Heart left ventricle (tissue), 16 donors: ENCODE results near the gene LGALS9. TPM values are rescaled to one million over a fixed set of nuclear protein-coding genes. Genes with fewer than 3 reads are reported as not detected.

Experiments used
- ATAC-seq, 4 donors: fragments of 200-7000 bp; cut with Tn5 transposase; one replicate each; pipeline ENCODE4 v1.9.1; 2020 to 2022; ENCODE audit warnings: moderate library complexity in 4 of 4, mild to moderate bottlenecking in 3 of 4, moderate number of reproducible peaks in 1 of 4
- DNase-seq, 5 donors: peaks; one replicate each; pipeline ENCODE4 v3.0.0-alpha.2; 2020
- H3K27ac ChIP-seq, 12 donors: fragments of 200-600 bp; sonication (generic) in 4 of 12; one replicate each; pipeline versions ENCODE4 v1.5.0 to v1.8.0; 2016 to 2022; ENCODE audit warnings: mild to moderate bottlenecking in 2 of 12
- H3K27me3 ChIP-seq, 9 donors: fragments of 200-600 bp; sonication (generic) in 2 of 9; one replicate each; pipeline versions ENCODE4 v1.5.1 to v1.8.0; 2016 to 2022; ENCODE audit warnings: mild to moderate bottlenecking in 3 of 9
- H3K36me3 ChIP-seq, 9 donors: fragments of 200-600 bp; sonication (generic) in 2 of 9; one replicate each; pipeline versions ENCODE4 v1.5.0 to v1.8.0; 2018 to 2022; ENCODE audit warnings: mild to moderate bottlenecking in 2 of 9
- H3K4me1 ChIP-seq, 12 donors: fragments of 200-600 bp; sonication (generic) in 4 of 12; one replicate each; pipeline versions ENCODE4 v1.5.0 to v1.8.0; 2016 to 2022; ENCODE audit warnings: mild to moderate bottlenecking in 3 of 12
- H3K4me3 ChIP-seq, 12 donors: fragments of 200-600 bp; sonication (generic) in 4 of 12; one replicate each; pipeline versions ENCODE4 v1.5.0 to v1.8.0; 2017 to 2022; ENCODE audit warnings: mild to moderate bottlenecking in 9 of 12, moderate library complexity in 4 of 12
- H3K9me3 ChIP-seq, 12 donors: fragments of 200-600 bp; sonication (generic) in 4 of 12; one replicate each; pipeline versions ENCODE4 v1.5.0 to v1.8.0; 2016 to 2022; ENCODE audit warnings: mild to moderate bottlenecking in 1 of 12
- CTCF ChIP-seq, 12 donors: fragments of 200-600 bp; sonication (generic) in 4 of 12; IDR thresholded peaks; one replicate each; pipeline versions ENCODE4 v1.5.0 to v1.8.0; 2018 to 2022; ENCODE audit warnings: antibody characterized with exemption in 12 of 12, mild to moderate bottlenecking in 5 of 12
- POLR2A ChIP-seq, 2 donors: fragments of 450-650 bp; IDR thresholded peaks; one replicate each; pipeline ENCODE4 v1.6.1; 2017; ENCODE audit warnings: antibody characterized with exemption in 2 of 2, mild to moderate bottlenecking in 2 of 2, moderate library complexity in 2 of 2
- WGBS, 4 donors: extraction: QIAGEN DNeasy Blood & Tissue Kit in 2 of 4; methylation state at CpG; one replicate each; pipeline versions ENCODE4 v1.1.5 to v1.1.7; 2013 to 2018; 5-methylcytosine and 5-hydroxymethylcytosine counted together
- intact Hi-C, 10 donors: fragments of 100-400 bp; cut with DNase I; formaldehyde crosslinking; loops; one replicate each; pipeline versions ENCODE4 v1.11.1 to v1.14.2; 2022
- polyA plus RNA-seq, 2 donors: library from polyadenylated mRNA; stranded (reverse); fragments of 200-250 nt; gene quantifications; one replicate each; pipeline ENCODE4 v1.2.3, GENCODE V29; 2013
- total RNA-seq, 9 donors: library from RNA; depleted of rRNA in 2 of 9; stranded (reverse); fragments of >200 nt in 2 of 9; fragmentation: NEBNext Ultra II Directional in 3 of 9; extraction: Animal tissue kit (Norgen Biotek cat#: 25700) in 3 of 9; gene quantifications; one replicate each; pipeline versions ENCODE4 v1.1.0 to v1.2.4, GENCODE V29; 2016 to 2023
- donor health status: ischemic (EF 13 %, LVEDD 7.1; RV severe dilation, severe dysfunction).
- donor health status: healthy with polysubstance abuse.
- donor health status: DM: no; HTN: yes; CAD: no.
- donor health status: DM: no; HTN: no; CAD: no.
- donor health status: ischemic (EF 25% LVEDD 6.9; RV normal size, moderate dysfunction).
- donor health status: ischemic (EF 25% LVEDD 5.7; RV mildly dilated, moderate dysfunction).
- donor health status: healthy.
- donor health status: DM: yes; HTN: yes; CAD: no.
- donor health status: ischemic (EF 35%, LVEDD 5.7; RV mildly dilated, moderate dysfunction).
- donor health status: nonischemic (EF 11% LVEDD 7.7; RV severe dilation, severe dysfunction).
- donor health status: DM: yes; HTN: yes; CAD: no.
- donor health status: PGD.
- donor health status: ischemic (EF 29% LVEDD 5.4; RV normal size, mild dysfunction).
- donor health status: nonischemic (EF 23%, LVEDD 6.1; RV moderate dilation, normal function).

The LGALS9 gene
- total and polyA plus RNA-seq, 11 donors = 7.9 to 173 (median 22.1) TPM

DNA sequence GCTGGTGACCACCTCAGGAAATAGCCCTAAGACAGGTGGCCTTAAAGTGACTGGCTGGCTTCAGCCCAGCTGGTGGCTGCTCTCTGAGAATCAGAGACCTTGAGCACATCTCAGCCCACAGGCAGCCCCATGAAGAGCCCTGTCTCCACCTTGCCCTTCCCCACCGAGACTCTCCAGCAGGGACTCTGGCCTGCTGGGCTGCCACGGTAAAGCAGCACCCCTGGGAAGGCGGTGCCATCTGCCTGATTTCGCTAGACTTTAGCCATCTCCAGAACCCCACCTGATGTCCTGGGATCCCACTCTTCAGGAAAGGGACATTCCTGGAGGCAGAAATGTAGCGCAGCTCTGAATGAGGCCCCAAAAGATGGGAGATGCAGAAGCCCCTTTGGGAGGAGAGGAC is 45.2 kb upstream of the LGALS9 start:
- Histone ChIP-seq H3K4me3 (no peak overlapping the region), H3K4me1 (no peaks in the 10 kb centered on the region), H3K27ac (peak overlapping the region in 2 of 12 donors; percentile 17 to 46), H3K27me3 (no peaks in the 10 kb centered on the region), H3K36me3 (peaks cover 0 to 64% (median 4%) of the 10 kb centered on the region in 9 donors), H3K9me3 (no peaks in the 10 kb centered on the region)
- intact Hi-C loops = no loop called here
- TF ChIP-seq POLR2A (IDR thresholded peaks at IDR 0.05) (no peak), CTCF (IDR thresholded peaks at IDR 0.05) (no peak)
- DNase-seq (no peak), ATAC-seq (no peak)
- WGBS, 4 donors = 91 to 97% (median 95%) methylated on average over 5 of the region's 5 CpGs

DNA sequence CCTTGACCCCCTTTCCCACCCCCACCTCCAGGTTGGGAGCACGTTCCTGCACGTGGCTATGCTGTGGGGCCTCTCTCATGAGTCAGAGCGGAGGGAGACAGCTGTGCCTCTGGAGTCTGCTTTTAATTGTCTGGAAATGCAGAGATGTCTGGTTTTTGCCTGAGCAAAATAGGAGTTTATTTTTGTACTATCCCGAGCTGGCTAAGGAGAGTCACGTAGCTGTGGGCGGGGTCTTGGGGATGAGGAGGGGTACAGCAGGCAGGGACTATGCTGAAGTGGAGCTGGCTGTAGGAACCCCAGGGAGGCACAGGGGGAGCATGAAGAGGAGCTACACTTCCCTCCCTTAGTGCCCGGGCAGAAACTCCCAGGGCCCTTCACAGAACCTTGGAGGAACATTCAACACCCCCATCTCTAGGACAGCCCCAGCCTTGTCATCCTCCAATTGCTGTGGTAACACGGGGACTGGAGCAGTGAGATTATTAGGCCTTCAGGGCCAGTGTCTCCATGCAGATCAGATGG is 44.7 kb upstream of the LGALS9 start:
- intact Hi-C loops = no loop called here
- H3K4me3 ChIP-seq = no peak overlapping the region
- ATAC-seq (peak in 2 of 4 donors; percentile 29 to 54), DNase-seq (peak in 1 of 5 donors; percentile 27)
- peak overlapping the region in 1 of 12 donors; percentile 17 for H3K27ac ChIP-seq
- TF ChIP-seq CTCF (IDR thresholded peaks at IDR 0.05) (no peak), POLR2A (IDR thresholded peaks at IDR 0.05) (no peak)
- no peaks in the 10 kb centered on the region for H3K27me3 ChIP-seq
- no peaks in the 10 kb centered on the region for H3K9me3 ChIP-seq
- WGBS, 4 donors = 76 to 85% (median 82%) methylated on average over 7 to 8 of the region's 8 CpGs
- no peaks in the 10 kb centered on the region for H3K4me1 ChIP-seq
- peaks cover 0 to 68% (median 6%) of the 10 kb centered on the region in 9 donors for H3K36me3 ChIP-seq

- H3K4me3 ChIP-seq = no peak overlapping the region
- H3K4me1 ChIP-seq = no peaks in the 10 kb centered on the region
- H3K36me3 ChIP-seq = peaks cover 0 to 84% (median 23%) of the 10 kb centered on the region in 9 donors
- H3K27me3 ChIP-seq = no peaks in the 10 kb centered on the region
- no peaks in the 10 kb centered on the region for H3K9me3 ChIP-seq
- TF ChIP-seq POLR2A (IDR thresholded peaks at IDR 0.05) (no peak), CTCF (IDR thresholded peaks at IDR 0.05) (no peak)
- DNase-seq = no peak
- no peak for ATAC-seq
- no peak overlapping the region for H3K27ac ChIP-seq
- 87 to 96% (median 92%) methylated on average over 13 to 15 of the region's 15 CpGs for WGBS, 4 donors
- intact Hi-C loops = no loop called here
These were observed 42.6 kb upstream of the LGALS9 start for GRCh38 chr17:27588354-27588753.

DNA sequence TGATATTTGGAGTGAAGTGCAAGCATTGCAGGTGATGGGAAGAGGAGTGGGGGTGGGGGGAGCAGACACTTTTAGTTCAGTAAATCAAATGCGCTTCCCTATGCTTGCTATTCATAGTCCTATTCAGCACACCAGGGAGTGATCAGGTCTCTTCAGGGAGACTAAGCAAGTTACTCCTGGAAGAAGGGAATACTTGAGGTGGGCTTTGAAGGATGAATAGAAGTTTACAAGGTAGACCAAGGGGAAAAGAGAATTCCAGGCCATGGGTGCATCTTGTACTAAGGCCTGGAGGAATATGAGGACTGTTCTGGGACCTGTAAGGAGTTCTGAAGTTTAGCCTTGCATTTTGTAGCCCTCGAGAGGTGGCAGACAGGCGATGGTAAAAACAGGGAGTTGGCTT is 40.1 kb upstream of the LGALS9 start:
- Histone ChIP-seq H3K9me3 (no peaks in the 10 kb centered on the region), H3K36me3 (peaks cover 0 to 86% (median 18%) of the 10 kb centered on the region in 9 donors), H3K27me3 (no peaks in the 10 kb centered on the region), H3K4me3 (no peak overlapping the region), H3K4me1 (no peaks in the 10 kb centered on the region), H3K27ac (no peak overlapping the region)
- ATAC-seq = no peak
- no peak for TF ChIP-seq POLR2A (IDR thresholded peaks at IDR 0.05)
- 97 to 100% (median 99%) methylated on average over 3 of the region's 3 CpGs for WGBS, 4 donors
- intact Hi-C loops = loop anchor here in 4 of 10 donors (5.0 to 10.0 kb wide), 3 partner anchors 96 to 136 kb away; partner anchors contain the start of gene KSR1 (in 3 of the 4)
- no peak for DNase-seq

GRCh38 chr17:27591986-27592385 is 39.0 kb upstream of the LGALS9 start:
- H3K4me3 ChIP-seq = no peak overlapping the region
- WGBS, 4 donors = 78 to 94% (median 89%) methylated on average over 3 of the region's 3 CpGs
- intact Hi-C loops = loop anchor here in 4 of 10 donors (5.0 to 10.0 kb wide), 3 partner anchors 97 to 137 kb away; partner anchors contain the start of gene KSR1 (in 3 of the 4)
- DNase-seq (no peak), ATAC-seq (no peak)
- H3K9me3 ChIP-seq = no peaks in the 10 kb centered on the region
- H3K4me1 ChIP-seq = peaks cover 0 to 6% (median 0%) of the 10 kb centered on the region in 12 donors
- no peak overlapping the region for H3K27ac ChIP-seq
- H3K36me3 ChIP-seq = peaks cover 0 to 81% (median 18%) of the 10 kb centered on the region in 9 donors
- no peak for TF ChIP-seq CTCF (IDR thresholded peaks at IDR 0.05)
- TF ChIP-seq POLR2A (IDR thresholded peaks at IDR 0.05) = no peak
- no peaks in the 10 kb centered on the region for H3K27me3 ChIP-seq
